Psoas muscle (tissue), 8 donors: ENCODE data around the gene FTO. TPM values are rescaled to one million over a fixed set of nuclear protein-coding genes. Genes with fewer than 3 reads are reported as not detected.
A peak's percentile ranks its signal among the peaks of the same experiment; 100 is the strongest.

Experiments
- ATAC-seq, 4 donors: fragments of 200-7000 bp; cut with Tn5 transposase; one replicate each; pipeline ENCODE4 v1.9.1; 2020; ENCODE audit warnings: moderate library complexity in 3 of 4, mild to moderate bottlenecking in 2 of 4
- DNase-seq, 2 donors: peaks; one replicate each; pipeline ENCODE4 v3.0.0-alpha.2; 2020
- H3K27ac ChIP-seq: fragments of 200-600 bp; one replicate; pipeline ENCODE4 v1.8.0; 2022
- H3K27me3 ChIP-seq, 3 donors: fragments of 200-600 bp in 1 of 3; one replicate each; pipeline versions ENCODE4 v1.6.1 to v1.8.0; 2013 to 2022; ENCODE audit warnings: low read length in 2 of 3, mild to moderate bottlenecking in 2 of 3, moderate library complexity in 1 of 3; ENCODE audit not compliant: insufficient read depth in 3 of 3
- H3K36me3 ChIP-seq, 2 donors: fragments of 200-600 bp in 1 of 2; one replicate each; pipeline versions ENCODE4 v1.6.1 to v1.8.0; 2013 to 2022; ENCODE audit warnings: low read depth in 1 of 2, mild to moderate bottlenecking in 1 of 2, moderate library complexity in 1 of 2; ENCODE audit not compliant: insufficient read depth in 1 of 2
- H3K4me1 ChIP-seq: fragments of 200-600 bp; one replicate; pipeline ENCODE4 v1.8.0; 2022
- H3K4me3 ChIP-seq: fragments of 200-600 bp; one replicate; pipeline ENCODE4 v1.8.0; 2022; ENCODE audit warnings: mild to moderate bottlenecking
- H3K9me3 ChIP-seq: fragments of 200-600 bp; one replicate; pipeline ENCODE4 v1.8.0; 2022
- CTCF ChIP-seq: fragments of 200-600 bp; IDR thresholded peaks from one replicate; pipeline ENCODE4 v1.8.0; 2022; ENCODE audit warnings: antibody characterized with exemption
- WGBS, 3 donors: extraction: QIAGEN DNeasy Blood & Tissue Kit; methylation state at CpG; one replicate each; pipeline versions ENCODE4 v1.1.6 to v1.1.7; 2013; 5-methylcytosine and 5-hydroxymethylcytosine counted together
- intact Hi-C, 2 donors: fragments of 100-400 bp; cut with DNase I; formaldehyde crosslinking; loops; one replicate each; pipeline versions ENCODE4 v1.11.0 to v1.14.2; 2022
- polyA plus RNA-seq, 3 donors: library from polyadenylated mRNA; stranded (reverse); fragments of 200-250 nt; gene quantifications; one replicate each; pipeline ENCODE4 v1.2.3, GENCODE V29; 2013
- total RNA-seq, 4 donors: library from RNA; stranded (reverse); fragmentation: NEBNext Ultra II Directional in 2 of 4; extraction: Animal tissue kit (Norgen Biotek cat#: 25700) in 2 of 4; gene quantifications; one replicate each; pipeline versions ENCODE4 v1.2.1 to v1.2.4, GENCODE V29; 2021 to 2023
- donor health status: healthy with polysubstance abuse.
- donor health status: DM: no; HTN: no; CAD: no; lungs with moderate emphysema.
- donor health status: Bipolar disorder and iron deficiency.
- donor health status: healthy.
- donor health status: DM: yes; HTN: yes; CAD: no.
- donor health status: DM: no; HTN: no; CAD: no.
- donor health status: DM: no; HTN: no; CAD: no.
- donor health status: DM: yes; HTN: yes; CAD: no.

FTO gene
- total and polyA plus RNA-seq, 7 donors, result 14.2 to 67.6 (median 47.4) TPM

- peaks cover 26% of the 10 kb centered on the region for H3K4me1 ChIP-seq
- no peak for DNase-seq
- no peak overlapping the region for H3K4me3 ChIP-seq
- WGBS, 3 donors, result 31 to 76% (median 42%) methylated on average over 6 of the region's 6 CpGs
- H3K36me3 ChIP-seq, result no peaks in the 10 kb centered on the region
- no peaks in the 10 kb centered on the region for H3K27me3 ChIP-seq
- H3K27ac ChIP-seq, result peak overlapping the region; percentile 47
- intact Hi-C loops, result no loop called here
- H3K9me3 ChIP-seq, result no peaks in the 10 kb centered on the region
- ATAC-seq, result no peak
- TF ChIP-seq CTCF, result no peak
These were observed 263.6 kb downstream of the FTO start for GRCh38 chr16:53967572-53967971.

- H3K4me3 ChIP-seq, result no peak overlapping the region
- H3K9me3 ChIP-seq, result no peaks in the 10 kb centered on the region
- peaks cover 35% of the 10 kb centered on the region for H3K4me1 ChIP-seq
- peak; percentile 72 to 95 (median 93) for ATAC-seq
- H3K27ac ChIP-seq, result no peak overlapping the region
- no peaks in the 10 kb centered on the region for H3K36me3 ChIP-seq
- H3K27me3 ChIP-seq, result no peaks in the 10 kb centered on the region
- no peak for TF ChIP-seq CTCF
- WGBS, 3 donors, result 15 to 41% (median 37%) methylated on average over 2 of the region's 2 CpGs
- intact Hi-C loops, result no loop called here
- peak in 1 of 2 donors; percentile 55 for DNase-seq
These were observed 264.5 kb downstream of the FTO start for GRCh38 chr16:53968454-53968853.

- intact Hi-C loops, result no loop called here
- no peak overlapping the region for H3K27ac ChIP-seq
- WGBS, 3 donors, result 43 to 77% (median 65%) methylated on average over 1 of the region's 1 CpG
These were observed 264.9 kb downstream of the FTO start for GRCh38 chr16:53968896-53969295.

GRCh38 chr16:53971616-53972015 is 267.7 kb downstream of the FTO start:
- H3K9me3 ChIP-seq, result no peaks in the 10 kb centered on the region
- intact Hi-C loops, result no loop called here
- ATAC-seq (no peak), DNase-seq (no peak)
- H3K27ac ChIP-seq, result no peak overlapping the region
- H3K36me3 ChIP-seq, result no peaks in the 10 kb centered on the region
- 41 to 68% (median 41%) methylated on average over 5 of the region's 5 CpGs for WGBS, 3 donors
- peaks cover 53% of the 10 kb centered on the region for H3K4me1 ChIP-seq
- H3K4me3 ChIP-seq, result no peak overlapping the region
- no peak for TF ChIP-seq CTCF
- H3K27me3 ChIP-seq, result no peaks in the 10 kb centered on the region

More at GRCh38 chr16:53968896-53969295, 264.9 kb downstream of the FTO start:
- Histone ChIP-seq H3K27me3 (no peaks in the 10 kb centered on the region), H3K9me3 (no peaks in the 10 kb centered on the region), H3K4me1 (peaks cover 39% of the 10 kb centered on the region), H3K36me3 (no peaks in the 10 kb centered on the region), H3K4me3 (no peak overlapping the region)
- ATAC-seq, result no peak
- DNase-seq, result no peak
- TF ChIP-seq CTCF, result no peak

- no peak overlapping the region for H3K4me3 ChIP-seq
- intact Hi-C loops, result no loop called here
- no peak for TF ChIP-seq CTCF
- peak; percentile 22 to 62 for DNase-seq
- H3K36me3 ChIP-seq, result no peaks in the 10 kb centered on the region
- ATAC-seq, result peak; percentile 56 to 70 (median 69)
- H3K27me3 ChIP-seq, result no peaks in the 10 kb centered on the region
- no peaks in the 10 kb centered on the region for H3K9me3 ChIP-seq
- no peak overlapping the region for H3K27ac ChIP-seq
- peaks cover 39% of the 10 kb centered on the region for H3K4me1 ChIP-seq
- WGBS, 3 donors, result 18 to 31% (median 28%) methylated on average over 4 of the region's 4 CpGs
These were observed 269.1 kb downstream of the FTO start for GRCh38 chr16:53973021-53973420.
